Measurements from ENCODE around the gene C19orf38.

The C19orf38 gene

GRCh38 chr19:10915130-10916091, 67.2 kb downstream of the C19orf38 start:
- Histone ChIP-seq H3K36me3 (peaks cover 100% of the 10 kb centered on the region), H3K4me1 (no peaks in the 10 kb centered on the region), H3K27ac (no peak overlapping the region), H3K4me2 (no peak overlapping the region), H3K9me3 (no peaks in the 10 kb centered on the region), H3K27me3 (no peaks in the 10 kb centered on the region), H3K4me3 (no peak overlapping the region), H4K20me1 (peaks cover 67% of the 10 kb centered on the region), H3K9ac (no peak overlapping the region)
- no peak for TF ChIP-seq Cebpa-rat (IDR thresholded peaks at IDR 0.05)

- no peak for TF ChIP-seq Cebpa-rat (IDR thresholded peaks at IDR 0.05)
- Histone ChIP-seq H3K4me2 (no peak overlapping the region), H3K27ac (no peak overlapping the region), H3K4me1 (no peaks in the 10 kb centered on the region), H3K9me3 (no peaks in the 10 kb centered on the region), H4K20me1 (peaks cover 72% of the 10 kb centered on the region), H3K4me3 (no peak overlapping the region), H3K27me3 (no peaks in the 10 kb centered on the region), H3K36me3 (peaks cover 100% of the 10 kb centered on the region), H3K9ac (no peak overlapping the region)
Observed at GRCh38 chr19:10916602-10917001, 68.4 kb downstream of the C19orf38 start.

DNA sequence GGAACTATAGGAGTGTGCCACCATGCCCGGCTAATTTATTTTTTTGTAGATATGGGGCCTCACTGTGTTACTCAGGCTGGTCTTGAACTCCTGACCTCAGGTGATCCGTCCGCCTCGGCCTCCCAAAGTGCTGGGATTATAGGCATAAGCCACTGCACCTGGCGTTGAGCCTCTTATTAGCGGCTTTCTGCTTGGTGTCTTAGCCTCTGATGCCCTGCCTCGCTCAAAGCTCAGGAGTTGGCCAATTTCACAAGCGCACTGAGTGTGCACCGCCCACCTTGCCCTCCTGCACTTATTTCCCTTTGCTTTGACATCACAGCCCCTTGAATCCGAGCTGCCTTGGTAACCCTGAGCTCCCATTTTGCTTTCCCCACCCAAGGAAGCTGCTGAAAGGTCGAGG, 70.1 kb downstream of the C19orf38 start:
- Histone ChIP-seq H3K36me3 (peaks cover 99% of the 10 kb centered on the region), H3K27ac (no peak overlapping the region)

More for the DNA sequence above, 70.1 kb downstream of the C19orf38 start:
- TF ChIP-seq Cebpa-rat (IDR thresholded peaks at IDR 0.05) = no peak
- Histone ChIP-seq H3K27me3 (no peaks in the 10 kb centered on the region), H3K4me1 (no peaks in the 10 kb centered on the region), H3K9ac (no peak overlapping the region), H4K20me1 (peaks cover 86% of the 10 kb centered on the region), H3K4me3 (no peak overlapping the region), H3K4me2 (no peak overlapping the region), H3K9me3 (no peaks in the 10 kb centered on the region)
